HG03097 (cell line): ENCODE measurements around the gene UBE4A.

Experiments
- ATAC-seq: cut with Tn5 transposase; IDR thresholded peaks from one replicate; pipeline ENCODE4 v1.9.1; 2021; ENCODE audit not compliant: unreplicated experiment, low FRiP score

Gene UBE4A

GRCh38 chr11:118340449-118340848, 19.0 kb upstream of the UBE4A start:
- ATAC-seq, result no peak

- no peak for ATAC-seq
These were observed 18.1 kb upstream of the UBE4A start for GRCh38 chr11:118341261-118341660.

- no peak for ATAC-seq
These were observed 17.4 kb upstream of the UBE4A start for GRCh38 chr11:118341815-118342489.

GRCh38 chr11:118342503-118343161, 16.8 kb upstream of the UBE4A start, which contains the start of gene CD3D:
TSS of gene CD3D (minus strand) at chr11:118342705. CDS start at chr11:118342607, 98 bp downstream.
- no peak for ATAC-seq

GRCh38 chr11:118343248-118343647, 16.2 kb upstream of the UBE4A start:
- ATAC-seq, result no peak

- no peak for ATAC-seq
These were observed 15.4 kb upstream of the UBE4A start, which contains the start of gene CD3G for GRCh38 chr11:118343981-118344515. TSS of gene CD3G (plus strand) at chr11:118344344. CDS start at chr11:118344424, 80 bp downstream.

GRCh38 chr11:118349475-118349874, 9.9 kb upstream of the UBE4A start:
- no peak for ATAC-seq

GRCh38 chr11:118353084-118353710, 6.2 kb upstream of the UBE4A start:
- ATAC-seq, result no peak

GRCh38 chr11:118358071-118358470, 1.3 kb upstream of the UBE4A start:
- no peak for ATAC-seq

GRCh38 chr11:118364956-118365615, 5.7 kb downstream of the UBE4A start:
- no peak for ATAC-seq

GRCh38 chr11:118366287-118366686, 6.9 kb downstream of the UBE4A start:
- ATAC-seq, result no peak

- ATAC-seq, result no peak
These were observed 11.4 kb downstream of the UBE4A start for GRCh38 chr11:118370774-118371173.

GRCh38 chr11:118373263-118373662, 13.9 kb downstream of the UBE4A start:
- ATAC-seq, result no peak

- no peak for ATAC-seq
These were observed 14.5 kb downstream of the UBE4A start for GRCh38 chr11:118373871-118374270.

GRCh38 chr11:118374729-118375128, 15.3 kb downstream of the UBE4A start:
- ATAC-seq, result no peak

GRCh38 chr11:118375978-118376377, 16.6 kb downstream of the UBE4A start:
- no peak for ATAC-seq

GRCh38 chr11:118379497-118379896, 20.1 kb downstream of the UBE4A start:
- no peak for ATAC-seq

GRCh38 chr11:118380571-118380970, 21.2 kb downstream of the UBE4A start:
- no peak for ATAC-seq

- ATAC-seq, result no peak
These were observed 23.6 kb downstream of the UBE4A start for GRCh38 chr11:118382954-118383353.

GRCh38 chr11:118383657-118384056, 24.3 kb downstream of the UBE4A start:
- no peak for ATAC-seq

- no peak for ATAC-seq
These were observed 36.7 kb downstream of the UBE4A start for GRCh38 chr11:118396097-118396501.
